HepG2 (cell line): ENCODE results near the gene PEX11B. TPM values are rescaled to one million over a fixed set of nuclear protein-coding genes. Genes with fewer than 3 reads are reported as not detected.

Experiments used
- ARHGAP35 ChIP-seq: sonication (generic); formaldehyde crosslinking; IDR thresholded peaks from 2 replicates; pipeline ENCODE4 v1.9.0; 2022; ENCODE audit warnings: mild to moderate bottlenecking, inconsistent platforms, moderate library complexity, missing genetic modification reagents, borderline replicate concordance
- ARID3A ChIP-seq: IDR thresholded peaks from 2 replicates; pipeline ENCODE4 v1.6.1; 2012; ENCODE audit warnings: low read depth, low read length, improper control_type of control experiment
- ARNT2 ChIP-seq: sonication (generic); formaldehyde crosslinking; IDR thresholded peaks from 2 replicates; pipeline ENCODE4 v1.8.0; 2022; ENCODE audit warnings: mild to moderate bottlenecking, low read depth, missing genetic modification reagents, moderate library complexity
- KLF6 ChIP-seq: IDR thresholded peaks from 2 replicates; pipeline ENCODE4 v1.8.0; 2016; ENCODE audit warnings: missing biosample characterization, missing genetic modification reagents
- MAX ChIP-seq: IDR thresholded peaks from 2 replicates; pipeline ENCODE4 v1.6.1; 2012; ENCODE audit warnings: inconsistent platforms
- PRDM4 ChIP-seq: sonication (generic); formaldehyde crosslinking; IDR thresholded peaks from 2 replicates; pipeline ENCODE4 v1.9.0; 2021; ENCODE audit warnings: missing genetic modification reagents, borderline replicate concordance
- TBP ChIP-seq: sonication (generic); formaldehyde crosslinking; IDR thresholded peaks from 2 replicates; pipeline ENCODE4 v1.5.0; 2020; ENCODE audit warnings: missing genetic modification reagents
- THAP9 ChIP-seq: sonication (generic); formaldehyde crosslinking; IDR thresholded peaks from 2 replicates; pipeline ENCODE4; 2020; ENCODE audit warnings: missing genetic modification reagents, mild to moderate bottlenecking, borderline replicate concordance
- TOE1 ChIP-seq: sonication (generic); formaldehyde crosslinking; IDR thresholded peaks from 2 replicates; pipeline ENCODE4 v1.4.0; 2020; ENCODE audit warnings: mild to moderate bottlenecking, missing genetic modification reagents
- ZFP91 ChIP-seq: sonication (generic); formaldehyde crosslinking; IDR thresholded peaks from 2 replicates; pipeline ENCODE4 v1.9.0; 2022; ENCODE audit warnings: missing genetic modification reagents, mild to moderate bottlenecking, borderline replicate concordance
- ZNF598 ChIP-seq: sonication (generic); formaldehyde crosslinking; IDR thresholded peaks from 2 replicates; pipeline ENCODE4 v1.5.1; 2020; ENCODE audit warnings: mild to moderate bottlenecking, missing genetic modification reagents, borderline replicate concordance
- ZNF784 ChIP-seq: sonication (generic); formaldehyde crosslinking; IDR thresholded peaks from 2 replicates; pipeline ENCODE4 v1.5.1; 2020; ENCODE audit warnings: missing genetic modification reagents, mild to moderate bottlenecking, borderline replicate concordance
- ZSCAN25 ChIP-seq: sonication (generic); formaldehyde crosslinking; IDR thresholded peaks from 2 replicates; pipeline ENCODE4 v1.8.0; 2022; ENCODE audit warnings: mild to moderate bottlenecking, missing genetic modification reagents
- ZXDC ChIP-seq: sonication (generic); formaldehyde crosslinking; IDR thresholded peaks from 2 replicates; pipeline ENCODE4 v1.5.0; 2020; ENCODE audit warnings: mild to moderate bottlenecking, missing genetic modification reagents
- polyA plus RNA-seq, 8 experiments: library from polyadenylated mRNA; depleted of rRNA in 3 of 8; stranded (reverse) in 7 of 8; unstranded in 1 of 8; fragments of >200 nt; fragmentation: Illumina TruSeq in 4 of 8; extraction: Trizol in 4 of 8; gene quantifications; 2 replicates each; pipeline versions ENCODE4 v1.2.1 to v1.2.3, GENCODE V29; 2011 to 2016; ENCODE audit warnings: low read depth in 4 of 8, missing spikeins in 1 of 8, mixed read lengths in 1 of 8; ENCODE audit not compliant: insufficient read depth in 1 of 8
- total RNA-seq, 5 experiments: library from RNA; depleted of rRNA; stranded (reverse); fragments of >200 nt; fragmentation: Illumina TruSeq; extraction: Trizol; gene quantifications; 2 replicates each; pipeline ENCODE4 v1.2.3, GENCODE V29; 2016; ENCODE audit warnings: low read depth in 1 of 5

PEX11B gene
- total and polyA plus RNA-seq, 2 of the 13 experiments (the other 11 are each of a cell fraction or from before 2014, with no cell fraction given) = 21.6 to 48.4 TPM

GRCh38 chr1:145927063-145927886 lies 8.8 kb upstream of the PEX11B start, which contains the start of gene RBM8A (continued):
- no peak; the same call in 1 of the 2 replicates for TF ChIP-seq ZNF784 (CRISPR knock-in tag)
- no peak for TF ChIP-seq TBP (CRISPR knock-in tag)
- TF ChIP-seq KLF6 (CRISPR knock-in tag) = peak; percentile 59; the same call in 1 of the 2 replicates
- peak; percentile 68; the same call in 1 of the 2 replicates for TF ChIP-seq ARNT2 (CRISPR knock-in tag)
- peak; percentile 89; the same call in 1 of the 2 replicates for TF ChIP-seq ZNF598 (CRISPR knock-in tag)
- peak; percentile 64; the same call in 1 of the 2 replicates for TF ChIP-seq PRDM4 (CRISPR knock-in tag)
- TF ChIP-seq ZXDC (CRISPR knock-in tag) = no peak
- TF ChIP-seq MAX = peak; percentile 86
- TF ChIP-seq TOE1 (CRISPR knock-in tag) = no peak; the same call in 1 of the 2 replicates
- peak; percentile 86; the same call in 1 of the 2 replicates for TF ChIP-seq THAP9 (CRISPR knock-in tag)
- no peak; the same call in 1 of the 2 replicates for TF ChIP-seq ARHGAP35
- TF ChIP-seq ZSCAN25 (CRISPR knock-in tag) = no peak
- no peak; the same call in 1 of the 2 replicates for TF ChIP-seq ARID3A
- peak; percentile 90 for TF ChIP-seq ZFP91 (CRISPR knock-in tag)
